H1 (cell line): ENCODE measurements around the gene LRG1. TPM values are rescaled to one million over a fixed set of nuclear protein-coding genes. Genes with fewer than 3 reads are reported as not detected.
A peak's percentile ranks its signal among the peaks of the same experiment; 100 is the strongest.

Source experiments
- CTCF ChIA-PET: fragments of 300-600 bp; sonication (Branson Sonifier 250); formaldehyde crosslinking; loops from one replicate; lab custom pipeline; 2021; ENCODE audit not compliant: partially characterized antibody; lab: Charles Lee
- POLR2A ChIA-PET: fragments of 300-600 bp; sonication (Branson Sonifier 250); formaldehyde crosslinking; loops from one replicate; lab custom pipeline; 2021; ENCODE audit warnings: inconsistent platforms; ENCODE audit not compliant: partially characterized antibody; lab: Charles Lee
- DNase-seq, 2 experiments: peaks; one replicate each; pipeline versions ENCODE4 v3.0.0 to v3.0.0-alpha.2; 2010 to 2022; ENCODE audit warnings: low spot score in 2 of 2, low read depth in 1 of 2, mixed read lengths in 1 of 2
- FAIRE-seq: peaks from 2 replicates; lab custom pipeline; 2011; peaks lifted over from hg19 to GRCh38; lab: Jason Lieb, UNC
- H2AFZ ChIP-seq: 2 replicates; pipeline ENCODE4 v1.8.1; 2012; ENCODE audit warnings: low read length, inconsistent platforms
- H2AK5ac ChIP-seq: 2 replicates; pipeline ENCODE4 v1.6.1; 2013; ENCODE audit warnings: low read depth, low read length
- H2BK120ac ChIP-seq: replicated peaks from 2 replicates; pipeline ENCODE3; 2013; ENCODE audit warnings: low read depth, low read length, inconsistent platforms
- H2BK12ac ChIP-seq: 2 replicates; pipeline ENCODE4 v1.6.1; 2013; ENCODE audit warnings: low read depth, low read length
- H2BK15ac ChIP-seq: 2 replicates; pipeline ENCODE4 v1.6.1; 2013; ENCODE audit warnings: low read length
- H2BK20ac ChIP-seq: 2 replicates; pipeline ENCODE4 v1.6.1; 2013; ENCODE audit warnings: low read length
- H2BK5ac ChIP-seq: 2 replicates; pipeline ENCODE4 v1.6.1; 2013; ENCODE audit warnings: low read depth, low read length
- H3K14ac ChIP-seq: 2 replicates; pipeline ENCODE4 v1.6.1; 2013; ENCODE audit warnings: inconsistent platforms; ENCODE audit not compliant: insufficient read length
- H3K18ac ChIP-seq: 2 replicates; pipeline ENCODE4 v1.6.1; 2013; ENCODE audit warnings: low read length; ENCODE audit errors: extremely low read depth
- H3K23ac ChIP-seq: 2 replicates; pipeline ENCODE4 v1.6.1; 2013; ENCODE audit warnings: inconsistent platforms; ENCODE audit not compliant: insufficient read length
- H3K23me2 ChIP-seq: 2 replicates; pipeline ENCODE4 v1.6.1; 2013; ENCODE audit warnings: low read depth, low read length
- H3K27ac ChIP-seq: 2 replicates; pipeline ENCODE4 v1.6.1; 2011; ENCODE audit warnings: low read depth, low read length, inconsistent platforms
- H3K27me3 ChIP-seq, 4 experiments: replicated peaks in 1 of 4; 1 replicate in 1 of 4; 2 replicates in 3 of 4; pipeline versions ENCODE4 v1.6.1 to v1.8.1; 2011 to 2013; ENCODE audit warnings: low read length in 3 of 4, mild to moderate bottlenecking in 3 of 4, inconsistent platforms in 2 of 4, mixed read lengths in 2 of 4, moderate library complexity in 1 of 4; ENCODE audit not compliant: control insufficient read depth in 3 of 4, insufficient read depth in 3 of 4; ENCODE audit errors: extremely low read depth in 1 of 4
- H3K36me3 ChIP-seq, 4 experiments: 2 replicates each; pipeline versions ENCODE4 v1.6.1 to v1.8.1; 2011 to 2013; ENCODE audit warnings: mild to moderate bottlenecking in 4 of 4, low read length in 3 of 4, moderate library complexity in 2 of 4, control low read depth in 1 of 4, inconsistent platforms in 1 of 4; ENCODE audit not compliant: insufficient read depth in 4 of 4, control insufficient read depth in 2 of 4
- H3K4ac ChIP-seq: replicated peaks from 2 replicates; pipeline ENCODE3; 2013; ENCODE audit warnings: low read length, low read depth, mixed read lengths, inconsistent platforms; ENCODE audit not compliant: insufficient read length
- H3K4me1 ChIP-seq, 4 experiments: replicated peaks in 1 of 4; 1 replicate in 1 of 4; 2 replicates in 3 of 4; pipeline versions ENCODE4 v1.6.1 to v1.8.1; 2011 to 2013; ENCODE audit warnings: low read length in 3 of 4, inconsistent platforms in 2 of 4, mixed read lengths in 1 of 4; ENCODE audit not compliant: insufficient read depth in 4 of 4, control insufficient read depth in 3 of 4
- H3K4me2 ChIP-seq, 2 experiments: 2 replicates each; pipeline versions ENCODE4 v1.6.1 to v1.8.1; 2011 to 2013; ENCODE audit warnings: low read depth in 2 of 2, low read length in 2 of 2, control low read depth in 1 of 2, inconsistent platforms in 1 of 2, mild to moderate bottlenecking in 1 of 2; ENCODE audit not compliant: insufficient read depth in 1 of 2
- H3K4me3 ChIP-seq, 4 experiments: fragments of 200-600, 300-600 bp in 1 of 4; sonication (generic), shearing (Covaris generic), sonication (Bioruptor Twin) in 1 of 4; 2 replicates each; pipeline versions ENCODE4 v1.5.1 to v1.8.1; 2011 to 2016; ENCODE audit warnings: low read length in 4 of 4, low read depth in 3 of 4, control low read depth in 2 of 4, inconsistent platforms in 2 of 4, mild to moderate bottlenecking in 2 of 4, mixed read lengths in 1 of 4, moderate library complexity in 1 of 4; ENCODE audit not compliant: insufficient read depth in 2 of 4; ENCODE audit errors: extremely low read depth in 1 of 4
- H3K56ac ChIP-seq: replicated peaks from 2 replicates; pipeline ENCODE3; 2013; ENCODE audit warnings: low read depth, mild to moderate bottlenecking, mixed read lengths, low read length, inconsistent platforms; ENCODE audit not compliant: insufficient read length
- H3K79me1 ChIP-seq: 2 replicates; pipeline ENCODE4 v1.6.1; 2013; ENCODE audit warnings: low read depth, low read length, control low read depth
- H3K79me2 ChIP-seq, 2 experiments: 2 replicates each; pipeline versions ENCODE4 v1.6.1 to v1.8.1; 2012 to 2013; ENCODE audit warnings: low read length in 2 of 2, mild to moderate bottlenecking in 2 of 2, inconsistent platforms in 1 of 2; ENCODE audit not compliant: insufficient read depth in 2 of 2, control insufficient read depth in 1 of 2
- H3K9ac ChIP-seq, 4 experiments: replicated peaks in 1 of 4; 1 replicate in 1 of 4; 2 replicates in 3 of 4; pipeline versions ENCODE4 v1.6.1 to v1.8.1; 2011 to 2013; ENCODE audit warnings: low read depth in 3 of 4, low read length in 3 of 4, control low read depth in 2 of 4, mild to moderate bottlenecking in 2 of 4, moderate library complexity in 2 of 4, inconsistent platforms in 1 of 4; ENCODE audit errors: extremely low read depth in 1 of 4
- H3K9me3 ChIP-seq, 2 experiments: 2 replicates each; pipeline versions ENCODE4 v1.6.1 to v1.8.1; 2012 to 2013; ENCODE audit warnings: mild to moderate bottlenecking in 2 of 2, moderate library complexity in 2 of 2, control low read depth in 1 of 2, inconsistent platforms in 1 of 2, low read depth in 1 of 2, low read length in 1 of 2, mixed read lengths in 1 of 2; ENCODE audit not compliant: insufficient read depth in 2 of 2
- H4K20me1 ChIP-seq, 2 experiments: replicated peaks in 1 of 2; 2 replicates each; pipeline versions ENCODE3 to v1.8.1; 2011 to 2013; ENCODE audit warnings: inconsistent platforms in 2 of 2, low read length in 2 of 2, mild to moderate bottlenecking in 1 of 2; ENCODE audit not compliant: insufficient read depth in 2 of 2, control insufficient read depth in 1 of 2
- H4K5ac ChIP-seq: 2 replicates; pipeline ENCODE4 v1.6.1; 2013; ENCODE audit warnings: low read length, low read depth, mixed read lengths, inconsistent platforms; ENCODE audit not compliant: insufficient read length
- H4K8ac ChIP-seq: 2 replicates; pipeline ENCODE4 v1.8.0; 2013; ENCODE audit warnings: mild to moderate bottlenecking, moderate library complexity, low read length, inconsistent platforms; ENCODE audit not compliant: insufficient read depth; ENCODE audit errors: extremely low read depth
- H4K91ac ChIP-seq: replicated peaks from 2 replicates; pipeline ENCODE3; 2013; ENCODE audit warnings: low read length, mixed read lengths, inconsistent platforms; ENCODE audit not compliant: insufficient read length
- CBX5 ChIP-seq: fragments of 300-800, 300-1000 bp; sonication (generic); IDR thresholded peaks from 2 replicates; pipeline ENCODE4 v1.7.1; 2016; ENCODE audit warnings: antibody characterized with exemption, low read length, low read depth
- PHF8 ChIP-seq: fragments of 200-600 bp; sonication (generic); conservative IDR thresholded peaks from 2 replicates; pipeline ENCODE4 v1.7.1; 2012; ENCODE audit warnings: low read depth, mild to moderate bottlenecking, inconsistent platforms, low read length, moderate library complexity
- SIRT6 ChIP-seq: IDR thresholded peaks from one replicate; pipeline ENCODE4 v1.7.1; 2012; ENCODE audit warnings: low read length, inconsistent platforms
- TAF1 ChIP-seq: IDR thresholded peaks from 2 replicates; pipeline ENCODE4 v1.6.1; 2011; ENCODE audit warnings: mild to moderate bottlenecking, low read depth, low read length
- WGBS, 2 experiments: shearing (Covaris generic) in 1 of 2; methylation state at CpG; one replicate each; pipeline versions ENCODE4 v1.1.6 to v1.1.7; 2013 to 2015; ENCODE audit warnings: low lambda C conversion rate in 2 of 2, mixed read lengths in 2 of 2, inconsistent platforms in 1 of 2, low coverage in 1 of 2, missing lambda C conversion rate in 1 of 2; ENCODE audit not compliant: insufficient replicate concordance in 2 of 2, insufficient coverage in 1 of 2, insufficient read length in 1 of 2; ENCODE audit errors: extremely low coverage in 1 of 2, missing lambda C conversion rate in 1 of 2; 5-methylcytosine and 5-hydroxymethylcytosine counted together
- polyA plus RNA-seq, 7 experiments: library from polyadenylated mRNA; depleted of rRNA in 3 of 7; stranded (reverse) in 5 of 7; unstranded in 2 of 7; fragments of >200 nt in 5 of 7; fragments of 200-250 nt in 2 of 7; gene quantifications; 1 replicate in 5 of 7; 2 replicates in 1 of 7; 4 replicates in 1 of 7; pipeline versions ENCODE4 v1.2.1 to v1.2.3, GENCODE V29; 2011 to 2013; ENCODE audit warnings: missing spikeins in 2 of 7, mixed read lengths in 2 of 7
- total RNA-seq: library from RNA; stranded (reverse); fragmentation: NEBNext Ultra II Directional; extraction: Animal tissue kit (Norgen Biotek cat#: 25700); gene quantifications from 2 replicates; pipeline ENCODE4 v1.2.1, GENCODE V29; 2021
- TF ChIP-seq, protein P1 (sequence below), 3 experiments: IDR thresholded peaks; 1 replicate in 2 of 3; 2 replicates in 1 of 3; pipeline versions ENCODE4 v1.5.1 to v1.6.1; 2011; ENCODE audit warnings: low read length in 3 of 3, mild to moderate bottlenecking in 3 of 3, inconsistent platforms in 2 of 3, low read depth in 1 of 3, moderate library complexity in 1 of 3; ENCODE audit not compliant: insufficient read depth in 1 of 3; ENCODE audit errors: control extremely low read depth in 1 of 3
- TF ChIP-seq, protein P2 (sequence below): IDR thresholded peaks from 2 replicates; pipeline ENCODE4 v1.6.1; 2011; ENCODE audit warnings: low read depth, mild to moderate bottlenecking, low read length; ENCODE audit not compliant: insufficient read depth
- TF ChIP-seq, protein P3 (sequence below): IDR thresholded peaks from 2 replicates; pipeline ENCODE4 v1.6.1; 2012; ENCODE audit warnings: inconsistent platforms

Gene LRG1
- total and polyA plus RNA-seq, 2 of the 8 experiments (the other 6 are each of a cell fraction or from before 2014, with no cell fraction given): 0.48 to 0.79 TPM

DNA sequence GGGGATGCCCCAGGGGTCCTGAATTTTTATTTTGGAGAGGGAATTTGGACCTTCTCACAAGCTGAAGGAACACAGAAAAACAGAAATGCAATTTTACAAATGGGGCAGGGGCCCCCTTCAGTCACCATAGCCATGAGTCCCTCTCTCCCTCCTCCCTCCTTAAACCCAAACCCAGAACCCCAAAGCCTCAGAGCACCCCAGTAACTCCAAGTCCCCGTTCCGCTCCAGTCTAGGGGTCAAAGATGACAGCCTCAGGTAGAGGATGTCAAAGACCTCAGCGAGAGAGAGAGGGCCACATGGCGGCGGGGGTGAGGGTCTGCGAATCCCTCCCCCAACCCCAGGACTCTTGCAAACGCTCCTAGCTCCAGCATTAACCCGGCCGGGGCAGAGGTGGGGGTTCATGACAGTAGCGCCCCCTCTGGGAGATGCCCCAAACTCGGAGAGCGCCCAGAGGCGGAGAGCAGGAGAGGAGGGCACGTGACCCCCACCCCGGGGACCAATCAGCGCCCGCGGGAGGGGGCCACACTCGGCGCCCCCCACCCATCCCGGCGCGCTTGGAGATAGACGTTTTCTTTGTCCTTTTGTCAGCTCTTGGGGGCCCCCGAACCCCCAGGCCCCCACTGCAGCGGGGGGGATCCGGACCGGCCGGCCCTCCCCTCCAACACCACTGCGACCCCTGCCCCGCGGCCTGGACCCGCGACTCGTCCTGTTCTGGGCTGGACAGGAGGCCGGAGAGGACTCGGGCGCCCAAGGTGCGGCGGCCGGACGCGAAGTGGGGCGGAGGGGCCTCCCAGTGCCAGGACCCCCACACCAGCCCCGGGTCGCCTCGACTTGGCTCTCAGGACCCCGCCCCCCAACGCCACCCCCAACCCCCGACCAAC, 40.4 kb upstream of the LRG1 start:
- peak overlapping the region in 1 of 4 experiments; percentile 67; a peak in 1 of 7 replicates for H3K9ac ChIP-seq
- H3K4me3 ChIP-seq: peak overlapping the region; percentile 64 to 94 (median 73)
- no peak overlapping the region for H2BK120ac ChIP-seq
- H3K4me1 ChIP-seq: peaks cover 3 to 13% (median 9%) of the 10 kb centered on the region in 4 experiments
- H2BK5ac ChIP-seq: no peak overlapping the region
- DNase-seq (peak in 1 of 2 experiments; percentile 85), FAIRE-seq (no peak)
- H3K23ac ChIP-seq: no peak overlapping the region
- 5% methylated on average over 23 of the region's 50 CpGs; no CpG with 5 or more reads in 1 of the 2 experiments for whole genome bisulfite sequencing, 2 experiments
- H3K27me3 ChIP-seq: peaks cover 0 to 11% (median 6%) of the 10 kb centered on the region in 4 experiments; a peak in 4 of 7 replicates
- H2BK20ac ChIP-seq: no peak overlapping the region
- no peak overlapping the region; the same call in 1 of the 2 replicates for H4K8ac ChIP-seq
- no peak overlapping the region for H2BK15ac ChIP-seq
- H3K56ac ChIP-seq: peak overlapping the region; percentile 26
- peaks cover 0 to 16% of the 10 kb centered on the region in 2 experiments; a peak in 1 of 4 replicates for H3K79me2 ChIP-seq
- H3K14ac ChIP-seq: no peak overlapping the region
- peak overlapping the region; percentile 16 to 65 for H3K4me2 ChIP-seq
- no peak overlapping the region for H2AK5ac ChIP-seq
- POLR2A ChIA-PET: interaction anchor here (0.7 to 1.0 kb wide), 2 partner anchors 9 kb away, joined by 3 read pairs; no protein-coding TSS in a partner anchor
- CTCF ChIA-PET: interaction anchor here (0.8 to 7.0 kb wide), 18 partner anchors 9 to 76 kb away, joined by 3 to 83 read pairs (median 4); no protein-coding TSS in a partner anchor
- no peak overlapping the region for H3K4ac ChIP-seq
- no peaks in the 10 kb centered on the region; a peak in 1 of 8 replicates for H3K36me3 ChIP-seq
- no peak overlapping the region; the same call in 1 of the 2 replicates for H3K18ac ChIP-seq
- H3K27ac ChIP-seq: no peak overlapping the region
- H2AFZ ChIP-seq: no peak overlapping the region
- peaks cover 7 to 22% of the 10 kb centered on the region in 2 experiments for H4K20me1 ChIP-seq
- H3K23me2 ChIP-seq: peaks cover 7% of the 10 kb centered on the region; the same call in 1 of the 2 replicates
- peaks cover 6% of the 10 kb centered on the region; the same call in 1 of the 2 replicates for H3K79me1 ChIP-seq
- peak overlapping the region; percentile 71 for H4K91ac ChIP-seq
- H2BK12ac ChIP-seq: no peak overlapping the region
- no peaks in the 10 kb centered on the region for H3K9me3 ChIP-seq
- no peak overlapping the region for H4K5ac ChIP-seq
- TF ChIP-seq, protein P1, sequence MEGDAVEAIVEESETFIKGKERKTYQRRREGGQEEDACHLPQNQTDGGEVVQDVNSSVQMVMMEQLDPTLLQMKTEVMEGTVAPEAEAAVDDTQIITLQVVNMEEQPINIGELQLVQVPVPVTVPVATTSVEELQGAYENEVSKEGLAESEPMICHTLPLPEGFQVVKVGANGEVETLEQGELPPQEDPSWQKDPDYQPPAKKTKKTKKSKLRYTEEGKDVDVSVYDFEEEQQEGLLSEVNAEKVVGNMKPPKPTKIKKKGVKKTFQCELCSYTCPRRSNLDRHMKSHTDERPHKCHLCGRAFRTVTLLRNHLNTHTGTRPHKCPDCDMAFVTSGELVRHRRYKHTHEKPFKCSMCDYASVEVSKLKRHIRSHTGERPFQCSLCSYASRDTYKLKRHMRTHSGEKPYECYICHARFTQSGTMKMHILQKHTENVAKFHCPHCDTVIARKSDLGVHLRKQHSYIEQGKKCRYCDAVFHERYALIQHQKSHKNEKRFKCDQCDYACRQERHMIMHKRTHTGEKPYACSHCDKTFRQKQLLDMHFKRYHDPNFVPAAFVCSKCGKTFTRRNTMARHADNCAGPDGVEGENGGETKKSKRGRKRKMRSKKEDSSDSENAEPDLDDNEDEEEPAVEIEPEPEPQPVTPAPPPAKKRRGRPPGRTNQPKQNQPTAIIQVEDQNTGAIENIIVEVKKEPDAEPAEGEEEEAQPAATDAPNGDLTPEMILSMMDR (IDR thresholded peaks at IDR 0.05; ENCODE audit: control extremely low read depth in 1 of 3, insufficient read depth in 1 of 3, low read depth in 1 of 3, low read length in 3 of 3): peak; percentile 57 to 62 (median 59)
- TF ChIP-seq CBX5 (no peak), PHF8 (peak; percentile 46; the same call in 1 of the 2 replicates), TAF1 (no peak), SIRT6 (no peak)
- TF ChIP-seq, protein P2, sequence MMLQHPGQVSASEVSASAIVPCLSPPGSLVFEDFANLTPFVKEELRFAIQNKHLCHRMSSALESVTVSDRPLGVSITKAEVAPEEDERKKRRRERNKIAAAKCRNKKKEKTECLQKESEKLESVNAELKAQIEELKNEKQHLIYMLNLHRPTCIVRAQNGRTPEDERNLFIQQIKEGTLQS: peak; percentile 84
- TF ChIP-seq, protein P3, sequence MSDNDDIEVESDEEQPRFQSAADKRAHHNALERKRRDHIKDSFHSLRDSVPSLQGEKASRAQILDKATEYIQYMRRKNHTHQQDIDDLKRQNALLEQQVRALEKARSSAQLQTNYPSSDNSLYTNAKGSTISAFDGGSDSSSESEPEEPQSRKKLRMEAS: peak; percentile 54; the same call in 1 of the 2 replicates
